GM12865 (cell line): Measurements from ENCODE around the gene FAM9C.

Source experiments
- DNase-seq: peaks from one replicate; pipeline ENCODE4 v3.0.0; 2010; ENCODE audit warnings: low read depth
- H3K4me3 ChIP-seq: 2 replicates; pipeline ENCODE4 v1.5.1; 2011; ENCODE audit warnings: mild to moderate bottlenecking, low read depth, low read length, control low read depth
- CTCF ChIP-seq: IDR thresholded peaks from 2 replicates; pipeline ENCODE4 v1.5.1; 2011; ENCODE audit warnings: low read length, control low read depth, low read depth, inconsistent platforms; ENCODE audit not compliant: insufficient read depth; ENCODE audit errors: missing control alignments

The FAM9C gene

GRCh38 chrX:13087322-13088155 lies 43.1 kb upstream of the FAM9C start:
- no peak for TF ChIP-seq CTCF
- peak overlapping the region; percentile 56 for H3K4me3 ChIP-seq
- peak; percentile 95 for DNase-seq

- peak overlapping the region; percentile 52 for H3K4me3 ChIP-seq
- DNase-seq: peak; percentile 9
Measured at GRCh38 chrX:13086793-13087321, 42.4 kb upstream of the FAM9C start.

GRCh38 chrX:13086076-13086475 lies 41.7 kb upstream of the FAM9C start:
- TF ChIP-seq CTCF: no peak
- peak overlapping the region; percentile 52 for H3K4me3 ChIP-seq

GRCh38 chrX:13085526-13085925 lies 41.1 kb upstream of the FAM9C start:
- H3K4me3 ChIP-seq: peak overlapping the region; percentile 52
- no peak for TF ChIP-seq CTCF
- peak; percentile 91 for DNase-seq

More at GRCh38 chrX:13086076-13086475, 41.7 kb upstream of the FAM9C start:
- peak; percentile 34 for DNase-seq

GRCh38 chrX:13084611-13085010 lies 40.2 kb upstream of the FAM9C start:
- no peak for TF ChIP-seq CTCF
- H3K4me3 ChIP-seq: peak overlapping the region; percentile 52; the same call in 1 of the 2 replicates
- no peak for DNase-seq

GRCh38 chrX:13083755-13084326 lies 39.4 kb upstream of the FAM9C start:
- peak; percentile 90 for DNase-seq
- H3K4me3 ChIP-seq: peak overlapping the region; percentile 37; the same call in 1 of the 2 replicates

GRCh38 chrX:13082206-13083065 lies 38.0 kb upstream of the FAM9C start:
- peak overlapping the region; percentile 37 for H3K4me3 ChIP-seq
- peak; percentile 65 for DNase-seq
- no peak for TF ChIP-seq CTCF
